Stimulated activated CD4-positive, alpha-beta T cell treated with anti-CD3 and anti-CD28 coated beads, Interleukin-4, amount 100 ng/mL, for 4 hours (primary cell): ENCODE results near the gene ELOB.

ENCODE experiments used
- DNase-seq, 2 experiments: peaks; one replicate each; pipeline ENCODE4 v3.0.0-alpha.2; 2020

The ELOB gene

GRCh38 chr16:2777231-2777902 is at the start of gene ELOB:
ELOB (minus strand) TSS chr16:2777280; CDS start chr16:2777239, 41 bp downstream.
- DNase-seq = peak; percentile 87 to 90

GRCh38 chr16:2825906-2826305 is 48.8 kb upstream of the ELOB start:
- DNase-seq = no peak

DNA sequence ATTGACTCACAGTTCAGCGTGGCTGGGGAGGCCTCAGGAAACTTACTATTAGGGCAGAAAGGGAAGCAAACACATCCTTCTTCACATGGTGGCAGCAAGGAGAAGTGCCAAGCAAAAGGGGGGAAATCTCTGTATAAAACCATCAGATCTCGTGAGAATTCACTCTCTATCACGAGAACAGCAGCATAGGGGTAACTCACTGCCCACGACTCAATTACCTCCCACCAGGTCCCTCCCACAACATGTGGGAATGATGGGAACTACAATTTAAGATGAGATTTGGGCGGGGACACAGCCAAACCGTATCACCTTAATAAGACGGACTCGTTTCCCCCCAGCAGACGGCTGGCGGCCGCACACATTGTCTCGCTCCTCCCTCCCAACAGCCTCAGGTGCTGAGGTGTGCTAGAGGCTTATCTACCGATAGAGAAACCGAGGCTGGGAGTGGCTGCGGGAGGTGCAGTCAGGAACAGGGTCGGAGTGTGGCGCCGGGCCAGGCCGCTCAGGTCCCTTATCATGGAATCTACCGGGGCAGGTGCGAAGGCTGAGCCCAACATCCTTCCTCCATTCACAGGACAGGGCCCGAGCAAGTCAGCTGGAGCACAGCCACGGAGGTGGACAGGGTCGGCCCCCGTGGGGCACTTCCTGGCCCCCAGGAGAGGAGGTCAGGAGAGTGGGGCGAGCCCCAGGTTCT is 48.1 kb upstream of the ELOB start:
- DNase-seq = no peak

- no peak for DNase-seq
Observed at GRCh38 chr16:2824626-2825025, 47.5 kb upstream of the ELOB start.

DNA sequence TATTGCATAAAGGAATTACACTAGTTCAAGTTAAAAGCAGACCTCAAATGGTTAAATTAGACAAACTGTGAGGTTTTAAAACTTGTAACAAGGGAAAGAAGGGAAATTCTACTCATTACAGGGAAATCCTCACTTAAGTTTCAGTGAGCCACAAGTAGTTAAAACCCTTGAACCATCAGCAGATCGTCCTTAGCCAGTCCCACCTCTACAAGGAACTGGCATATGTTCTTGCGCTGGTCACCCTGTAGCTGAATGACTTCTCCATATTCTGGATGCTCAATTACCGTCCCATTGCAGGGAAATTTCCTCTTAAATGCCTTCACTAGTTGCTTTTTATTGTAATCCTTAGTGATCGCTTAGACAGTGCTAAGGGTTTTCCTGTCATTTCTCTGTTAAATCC is 45.4 kb upstream of the ELOB start:
- no peak for DNase-seq

- DNase-seq = no peak
Observed at GRCh38 chr16:2822158-2822495, 45.0 kb upstream of the ELOB start.

DNA sequence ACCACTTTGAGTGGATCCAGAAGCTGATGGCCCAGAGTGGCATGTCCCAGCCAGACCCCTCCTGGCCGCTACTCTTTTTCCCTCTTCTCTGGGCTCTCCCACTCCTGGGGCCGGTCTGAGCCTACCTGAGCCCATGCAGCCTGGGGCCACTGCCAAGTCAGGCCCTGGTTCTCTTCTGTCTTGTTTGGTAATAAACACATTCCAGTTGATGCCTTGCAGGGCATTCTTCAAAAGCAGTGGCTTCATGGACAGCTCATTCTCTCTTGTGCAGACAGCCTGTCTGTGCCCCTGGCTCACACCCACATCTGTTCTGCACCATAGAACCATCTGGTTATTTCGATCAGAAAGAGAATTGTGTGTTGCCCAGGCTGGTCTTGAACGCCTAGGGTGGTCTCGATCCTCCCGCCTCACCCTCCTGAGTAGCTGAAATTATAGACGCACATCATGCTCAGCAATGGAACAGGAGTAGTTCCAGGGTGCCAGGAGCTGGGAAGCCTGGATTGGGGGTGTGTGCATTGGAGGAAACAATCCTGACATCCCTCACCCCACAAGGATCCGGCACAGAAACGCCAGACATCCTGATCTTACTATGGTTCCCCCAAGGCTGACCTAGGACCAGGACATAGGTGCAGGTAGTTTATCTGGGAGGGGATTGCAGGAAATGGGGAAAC is 44.5 kb upstream of the ELOB start:
- no peak for DNase-seq

DNA sequence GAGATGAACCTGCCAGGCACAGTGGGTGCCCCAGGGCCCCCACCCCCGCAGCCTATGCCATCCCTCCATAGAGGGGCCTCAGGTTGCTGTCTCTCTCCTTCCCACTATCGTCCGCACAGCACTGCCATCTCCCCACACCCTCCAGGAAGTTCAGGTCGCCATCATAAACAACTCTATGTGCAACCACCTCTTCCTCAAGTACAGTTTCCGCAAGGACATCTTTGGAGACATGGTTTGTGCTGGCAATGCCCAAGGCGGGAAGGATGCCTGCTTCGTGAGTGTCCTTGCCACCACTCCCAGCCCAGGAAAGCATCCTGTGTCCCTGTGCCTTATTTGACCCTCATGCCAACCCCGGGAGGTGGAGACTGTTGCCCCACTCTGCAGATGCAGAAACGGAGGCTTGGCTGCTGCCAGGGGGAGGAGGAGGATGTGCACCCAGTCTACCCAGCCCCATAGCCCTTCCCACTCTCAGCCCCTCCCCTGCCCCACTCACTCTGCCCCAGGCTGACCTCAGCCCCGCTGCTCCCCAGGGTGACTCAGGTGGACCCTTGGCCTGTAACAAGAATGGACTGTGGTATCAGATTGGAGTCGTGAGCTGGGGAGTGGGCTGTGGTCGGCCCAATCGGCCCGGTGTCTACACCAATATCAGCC is 43.9 kb upstream of the ELOB start:
- DNase-seq = no peak

DNA sequence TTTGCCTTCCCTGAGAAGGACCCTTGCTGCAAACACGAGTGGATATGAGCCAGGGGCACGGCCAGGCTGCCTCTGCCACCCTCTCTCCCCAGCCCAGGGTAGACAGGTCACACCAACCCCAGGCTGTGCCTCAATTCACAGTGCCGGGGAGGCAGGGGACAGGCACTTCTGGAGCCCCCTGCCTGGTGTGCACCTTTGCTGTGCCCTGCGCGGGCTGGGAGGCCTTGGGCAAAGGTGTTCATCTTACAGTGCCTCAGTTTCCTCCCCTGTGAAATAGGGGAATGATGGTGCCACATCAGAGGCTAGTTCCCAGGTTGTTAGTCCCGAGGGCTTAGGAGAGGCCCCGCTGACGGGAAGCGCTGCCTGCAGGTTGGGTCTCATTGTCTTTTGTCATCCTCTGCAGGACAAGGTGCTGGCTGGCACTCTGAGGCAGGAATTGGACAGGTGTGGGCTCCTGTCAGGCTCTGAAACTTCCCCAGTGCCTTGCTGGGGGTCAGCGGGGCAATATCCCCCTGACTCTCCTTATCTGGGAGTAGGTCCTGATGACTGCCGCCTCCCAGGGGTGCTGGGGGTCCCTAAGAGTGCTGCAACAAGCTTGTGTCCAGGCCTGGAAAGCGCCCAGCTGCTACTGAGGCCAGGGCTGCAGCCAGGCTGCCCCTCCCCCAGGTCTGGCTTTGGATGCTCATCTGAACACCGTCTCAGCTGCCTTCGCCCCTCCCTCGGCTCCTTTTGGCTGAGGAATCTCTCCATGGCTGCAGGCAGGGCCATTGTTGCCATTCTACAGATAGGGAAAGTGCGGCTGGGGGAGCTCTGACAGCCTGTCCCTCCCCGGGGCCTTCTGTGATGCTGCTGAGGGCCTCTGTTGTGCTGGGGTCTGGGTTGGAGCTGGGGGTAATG is 43.1 kb upstream of the ELOB start:
- DNase-seq = no peak

DNA sequence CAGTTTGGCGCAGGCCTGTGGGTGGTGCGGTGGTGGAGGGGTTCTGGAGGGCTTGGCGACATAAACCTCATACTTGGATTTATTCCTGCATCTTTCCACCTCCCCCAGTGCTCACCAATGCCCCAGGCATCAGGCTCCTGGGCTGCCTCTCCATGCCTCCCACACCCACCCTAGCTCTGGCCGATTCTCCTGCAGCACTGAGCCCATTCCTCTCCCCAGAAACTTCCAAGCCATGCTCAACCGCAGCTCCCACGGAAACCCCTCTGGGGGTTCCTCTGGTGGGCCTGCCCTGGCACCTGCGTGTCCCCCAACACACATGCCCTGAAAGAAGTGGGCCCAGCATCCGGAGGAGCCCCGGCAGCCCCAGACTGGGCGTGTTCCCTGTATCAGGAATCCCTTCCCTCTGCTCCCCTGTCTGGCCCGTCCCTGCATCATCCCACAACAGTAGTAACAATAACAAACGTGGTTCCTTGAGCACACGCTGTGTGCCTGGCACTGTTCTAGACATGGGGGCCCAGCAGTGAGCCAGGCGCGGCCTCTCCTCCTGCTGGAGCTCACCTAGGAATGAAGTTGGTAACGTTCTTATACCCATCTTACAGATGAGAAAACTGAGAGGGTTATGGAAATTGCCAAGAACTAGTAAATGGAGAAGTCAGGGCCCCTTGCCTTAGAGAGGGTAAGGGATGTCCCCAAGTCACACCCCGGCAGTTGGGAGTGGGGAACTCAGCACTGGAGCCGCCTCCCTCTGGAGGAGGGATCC is 42.3 kb upstream of the ELOB start:
- DNase-seq = no peak

- no peak for DNase-seq
Observed at GRCh38 chr16:2818272-2818876, 41.3 kb upstream of the ELOB start.

DNA sequence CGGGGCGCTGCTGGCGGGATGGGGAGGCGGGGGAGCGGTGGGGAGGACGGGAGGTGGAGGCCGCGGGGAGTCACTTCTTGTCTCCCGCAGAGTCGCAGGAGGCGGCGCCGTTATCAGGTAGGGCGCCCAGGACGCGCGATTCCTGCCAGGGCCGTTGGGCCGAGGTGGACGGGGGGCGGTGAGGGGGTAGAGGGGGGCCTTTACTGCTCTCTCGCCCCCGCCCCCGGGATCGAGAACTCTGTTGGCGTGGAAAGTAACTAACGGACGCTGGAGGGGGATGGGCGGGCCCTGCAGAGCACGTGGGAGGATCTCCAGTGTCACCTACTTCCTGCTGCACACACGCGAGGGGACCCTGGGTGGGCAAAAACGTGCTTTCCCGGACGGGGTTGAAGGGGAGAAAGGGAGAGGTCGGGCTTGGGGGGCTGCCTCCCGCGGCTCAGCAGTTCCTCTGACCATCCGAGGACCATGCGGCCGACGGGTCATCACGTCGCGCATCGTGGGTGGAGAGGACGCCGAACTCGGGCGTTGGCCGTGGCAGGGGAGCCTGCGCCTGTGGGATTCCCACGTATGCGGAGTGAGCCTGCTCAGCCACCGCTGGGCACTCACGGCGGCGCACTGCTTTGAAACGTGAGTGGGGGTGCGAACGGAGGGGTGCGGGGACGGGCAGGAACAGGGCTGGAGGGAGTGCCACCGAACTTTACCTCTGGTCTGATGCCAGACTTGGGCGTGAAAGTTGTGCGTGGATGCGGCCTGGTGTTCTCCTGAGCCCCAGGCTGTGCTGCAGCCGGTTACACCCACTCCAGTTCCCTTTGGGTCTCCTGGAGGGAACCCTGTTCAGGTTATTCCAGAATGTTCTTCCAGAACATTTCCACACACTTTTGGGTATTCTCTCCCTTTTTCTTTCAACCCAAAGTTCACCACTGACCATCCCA is 40.5 kb upstream of the ELOB start:
- DNase-seq = peak in 1 of 2 experiments; percentile 28

DNA sequence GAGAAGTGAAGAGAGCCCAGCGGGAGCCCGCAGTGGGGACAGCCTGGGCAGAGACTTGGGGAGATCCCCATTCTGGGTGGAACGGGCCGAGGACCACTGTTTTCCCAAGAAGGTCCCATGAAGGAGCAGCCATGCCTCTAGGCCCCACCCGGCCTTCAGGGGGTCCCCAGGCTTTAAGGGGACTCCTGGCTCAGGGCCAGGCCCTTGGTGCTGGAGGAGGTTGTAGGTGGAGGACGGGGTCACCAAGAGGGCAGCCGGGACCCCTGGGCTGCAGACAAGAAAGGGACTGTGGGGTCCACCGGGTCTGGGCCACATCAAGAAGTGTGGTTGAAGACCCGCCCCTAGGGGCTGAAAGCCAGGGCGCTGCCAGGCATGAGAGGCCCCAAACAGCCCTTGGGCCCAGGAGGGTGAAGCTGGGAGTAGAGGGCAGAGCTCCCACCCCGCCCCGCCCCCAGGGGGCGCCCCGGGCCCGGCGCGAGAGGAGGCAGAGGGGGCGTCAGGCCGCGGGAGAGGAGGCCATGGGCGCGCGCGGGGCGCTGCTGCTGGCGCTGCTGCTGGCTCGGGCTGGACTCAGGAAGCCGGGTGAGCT is 39.8 kb upstream of the ELOB start, which contains the start of gene PRSS21:
TSS of gene PRSS21 (plus strand) at position 487 of the 589 bp plus-strand sequence. CDS start at position 519, 32 bp downstream.
- DNase-seq = peak in 1 of 2 experiments; percentile 37

DNA sequence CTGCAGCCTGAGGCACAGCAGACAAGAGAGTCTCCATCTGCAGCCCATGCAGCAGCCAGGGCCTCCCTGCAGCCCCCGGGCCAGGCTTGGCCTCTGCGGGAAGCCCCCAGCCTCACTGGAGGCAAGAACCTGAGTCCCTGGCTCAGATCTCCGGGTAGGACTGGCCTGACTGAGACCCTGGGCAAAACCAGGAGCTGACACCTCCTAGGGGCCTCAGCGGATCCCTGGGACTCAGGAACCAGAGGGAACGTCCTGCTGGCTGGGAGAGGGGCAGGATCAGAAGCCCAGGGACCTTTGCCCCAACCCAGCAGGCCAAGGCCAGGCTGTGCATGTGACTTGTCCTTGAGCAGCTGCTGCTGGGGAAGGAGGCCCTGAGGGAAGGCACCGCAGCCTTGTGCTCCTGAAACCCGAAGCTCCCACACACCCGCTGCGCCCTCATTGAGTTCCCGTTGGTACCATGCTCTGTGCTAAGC is 38.3 kb upstream of the ELOB start:
- DNase-seq = no peak

- no peak for DNase-seq
Observed at GRCh38 chr16:2814551-2815298, 37.6 kb upstream of the ELOB start.

GRCh38 chr16:2813771-2814221 is 36.7 kb upstream of the ELOB start:
- DNase-seq = no peak

DNA sequence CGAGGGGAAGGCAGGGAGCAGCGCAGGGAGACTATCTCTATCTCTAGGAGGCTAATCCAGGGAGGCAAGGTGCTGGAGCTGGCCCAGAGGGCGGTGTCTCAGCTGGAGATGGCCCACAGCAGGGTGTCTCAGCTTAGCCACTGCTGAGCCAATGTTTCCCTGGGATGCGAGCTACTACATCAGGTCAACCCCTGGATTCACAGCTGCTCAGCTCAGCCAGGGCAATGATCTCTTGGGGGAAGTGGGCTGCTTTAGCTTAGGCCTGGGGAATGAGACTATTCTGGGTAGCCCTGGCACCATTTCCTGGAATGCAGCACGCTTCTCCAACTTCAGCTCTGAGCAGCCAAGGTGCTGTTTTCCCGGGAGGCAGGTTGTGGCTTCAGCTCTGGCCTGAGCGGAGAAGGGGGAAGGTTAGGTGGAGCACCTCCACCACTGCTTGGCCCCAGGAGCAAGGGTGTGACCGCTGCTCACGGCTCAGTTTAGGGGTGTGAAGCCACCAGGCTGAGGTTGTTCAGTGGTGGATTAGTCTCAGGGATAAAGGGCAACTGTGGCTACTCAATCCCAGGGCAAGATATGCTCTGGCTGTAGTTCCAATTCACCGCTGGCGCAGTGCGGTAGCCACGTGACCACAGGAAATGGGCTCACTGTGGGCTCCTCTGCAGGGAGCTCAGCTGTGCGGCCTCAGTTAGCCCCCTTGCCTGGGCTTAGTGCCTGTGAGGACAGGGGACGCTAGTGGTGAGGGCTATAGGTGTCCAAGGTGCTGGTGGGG is 34.8 kb upstream of the ELOB start:
- no peak for DNase-seq

- no peak for DNase-seq
Observed at GRCh38 chr16:2810651-2811050, 33.6 kb upstream of the ELOB start.
